Stomach (tissue), 9 donors: ENCODE data around the gene GIPC3. TPM values are rescaled to one million over a fixed set of nuclear protein-coding genes. Genes with fewer than 3 reads are reported as not detected.

ENCODE experiments used
- DNase-seq, 2 donors: peaks; one replicate each; pipeline versions ENCODE4 v3.0.0 to v3.0.0-alpha.2; 2013 to 2019
- H3K27ac ChIP-seq, 5 donors: fragments of 200-600 bp in 4 of 5; sonication (generic) in 4 of 5; one replicate each; pipeline ENCODE4 v1.5.1; 2013 to 2019; ENCODE audit warnings: mild to moderate bottlenecking in 1 of 5, moderate library complexity in 1 of 5
- H3K27me3 ChIP-seq, 3 donors: fragments of 200-600 bp; sonication (generic); one replicate each; pipeline ENCODE4 v1.5.1; 2017 to 2019; ENCODE audit warnings: mixed run types in 1 of 3
- H3K36me3 ChIP-seq, 4 donors: fragments of 200-600 bp; sonication (generic); 1 replicate in 3 of 4; 2 replicates in 1 of 4; pipeline ENCODE4 v1.5.1; 2016 to 2019
- H3K4me1 ChIP-seq, 4 donors: fragments of 200-600 bp; sonication (generic); one replicate each; pipeline ENCODE4 v1.5.1; 2016 to 2019
- H3K4me3 ChIP-seq, 4 donors: fragments of 200-600 bp; sonication (generic) in 3 of 4; one replicate each; pipeline ENCODE4 v1.5.1; 2016 to 2019; ENCODE audit warnings: mild to moderate bottlenecking in 1 of 4
- H3K9me3 ChIP-seq, 4 donors: fragments of 200-600 bp; sonication (generic); one replicate each; pipeline ENCODE4 v1.5.1; 2016 to 2019
- CTCF ChIP-seq, 7 experiments: fragments of 450-650 bp in 4 of 7; fragments of 200-600 bp in 3 of 7; sonication (generic) in 3 of 7; IDR thresholded peaks; one replicate each; pipeline ENCODE4 v1.5.1; 2016 to 2019; ENCODE audit warnings: antibody characterized with exemption in 7 of 7, control low read depth in 2 of 7, mild to moderate bottlenecking in 1 of 7
- EP300 ChIP-seq: sonication (generic); formaldehyde crosslinking; IDR thresholded peaks from one replicate; pipeline ENCODE4 v1.6.1; 2017; ENCODE audit warnings: antibody characterized with exemption
- POLR2A ChIP-seq, 4 donors: fragments of 450-650 bp; IDR thresholded peaks; one replicate each; pipeline ENCODE4 v1.6.1; 2016; ENCODE audit warnings: antibody characterized with exemption in 4 of 4, control low read depth in 2 of 4, mild to moderate bottlenecking in 1 of 4, moderate library complexity in 1 of 4
- POLR2AphosphoS5 ChIP-seq, 3 donors: sonication (generic); formaldehyde crosslinking; IDR thresholded peaks; one replicate each; pipeline ENCODE4 v1.6.1; 2016; ENCODE audit warnings: antibody characterized with exemption in 3 of 3
- WGBS, 5 donors: extraction: QIAGEN DNeasy Blood & Tissue Kit in 3 of 5; methylation state at CpG; one replicate each; pipeline versions ENCODE4 v1.1.5 to v1.1.7; 2013 to 2018; 5-methylcytosine and 5-hydroxymethylcytosine counted together
- intact Hi-C: fragments of 100-400 bp; cut with DNase I; formaldehyde crosslinking; loops from one replicate; pipeline ENCODE4 v1.15.1; 2023; ENCODE audit warnings: low total_unique reads
- polyA plus RNA-seq, 3 donors: library from polyadenylated mRNA; stranded (reverse); fragments of 200-250 nt; gene quantifications; one replicate each; pipeline ENCODE4 v1.2.3, GENCODE V29; 2013
- total RNA-seq, 5 donors: library from RNA; depleted of rRNA; stranded (reverse); fragments of >200 nt; gene quantifications; one replicate each; pipeline versions ENCODE4 v1.1.0 to v1.2.3, GENCODE V29; 2014 to 2016
- donor health status: healthy with polysubstance abuse.
- donor health status: Bipolar disorder and iron deficiency.
- donor health status: healthy.

Gene GIPC3
- total and polyA plus RNA-seq, 8 donors = 0.75 to 2.9 (median 1.5) TPM; not detected in 4

- Histone ChIP-seq H3K27ac (peak overlapping the region in 2 of 5 donors; percentile 1 to 38), H3K36me3 (peaks cover 42 to 76% (median 67%) of the 10 kb centered on the region in 4 donors), H3K27me3 (no peaks in the 10 kb centered on the region), H3K4me1 (peaks cover 0 to 5% (median 0%) of the 10 kb centered on the region in 4 donors), H3K9me3 (no peaks in the 10 kb centered on the region), H3K4me3 (no peak overlapping the region)
- intact Hi-C loops = no loop called here
- DNase-seq = peak in 1 of 2 donors; percentile 55
- 75 to 86% (median 82%) methylated on average over 24 to 27 of the region's 27 CpGs for WGBS, 5 donors
- TF ChIP-seq POLR2A (IDR thresholded peaks at IDR 0.05) (no peak), POLR2AphosphoS5 (IDR thresholded peaks at IDR 0.05) (no peak), EP300 (no peak), CTCF (IDR thresholded peaks at IDR 0.05) (no peak)
Observed at GRCh38 chr19:3536429-3537100, 48.7 kb upstream of the GIPC3 start.

GRCh38 chr19:3537101-3537437 lies 48.2 kb upstream of the GIPC3 start:
- Histone ChIP-seq H3K4me3 (no peak overlapping the region), H3K9me3 (no peaks in the 10 kb centered on the region), H3K27me3 (no peaks in the 10 kb centered on the region), H3K36me3 (peaks cover 37 to 71% (median 62%) of the 10 kb centered on the region in 4 donors), H3K27ac (peak overlapping the region in 2 of 5 donors; percentile 1 to 38), H3K4me1 (peaks cover 0 to 5% (median 0%) of the 10 kb centered on the region in 4 donors)
- no peak for TF ChIP-seq CTCF (IDR thresholded peaks at IDR 0.05)
- no peak for TF ChIP-seq POLR2A (IDR thresholded peaks at IDR 0.05)
- 71 to 79% (median 76%) methylated on average over 7 to 13 of the region's 13 CpGs for WGBS, 5 donors
- no peak for DNase-seq
- intact Hi-C loops = no loop called here

GRCh38 chr19:3537438-3538240 lies 47.6 kb upstream of the GIPC3 start:
- Histone ChIP-seq H3K9me3 (no peaks in the 10 kb centered on the region), H3K4me3 (no peak overlapping the region), H3K36me3 (peaks cover 31 to 65% (median 57%) of the 10 kb centered on the region in 4 donors), H3K27me3 (no peaks in the 10 kb centered on the region), H3K27ac (peak overlapping the region in 2 of 5 donors; percentile 1 to 38), H3K4me1 (peaks cover 0 to 5% (median 0%) of the 10 kb centered on the region in 4 donors)
- intact Hi-C loops = no loop called here
- TF ChIP-seq POLR2AphosphoS5 (IDR thresholded peaks at IDR 0.05) (no peak), POLR2A (IDR thresholded peaks at IDR 0.05) (no peak), CTCF (IDR thresholded peaks at IDR 0.05) (no peak), EP300 (no peak)
- no peak for DNase-seq
- 82 to 84% (median 83%) methylated on average over 20 to 22 of the region's 22 CpGs for WGBS, 5 donors

GRCh38 chr19:3538258-3538929 lies 46.9 kb upstream of the GIPC3 start:
- Histone ChIP-seq H3K9me3 (no peaks in the 10 kb centered on the region), H3K4me3 (no peak overlapping the region), H3K27me3 (no peaks in the 10 kb centered on the region), H3K27ac (peak overlapping the region in 1 of 5 donors; percentile 15), H3K4me1 (peaks cover 0 to 11% (median 6%) of the 10 kb centered on the region in 4 donors), H3K36me3 (peaks cover 23 to 58% (median 52%) of the 10 kb centered on the region in 4 donors)
- no peak for DNase-seq
- 71 to 86% (median 79%) methylated on average over 24 to 25 of the region's 25 CpGs for WGBS, 5 donors
- TF ChIP-seq POLR2A (IDR thresholded peaks at IDR 0.05) = no peak
- no peak for TF ChIP-seq CTCF (IDR thresholded peaks at IDR 0.05)
- TF ChIP-seq EP300 = no peak
- TF ChIP-seq POLR2AphosphoS5 (IDR thresholded peaks at IDR 0.05) = no peak
- intact Hi-C loops = no loop called here
